GM18951 (cell line): ENCODE data around the gene TRAPPC13.
"Not testable (repeated sequence)": the region's sequence is repeated elsewhere in the genome, so short reads cannot be mapped to it uniquely, and the experiment has no call there.

ENCODE experiments used
- POLR2A ChIP-seq: IDR thresholded peaks from 4 replicates; pipeline ENCODE4 v1.6.1; 2011; ENCODE audit warnings: mild to moderate bottlenecking; ENCODE audit not compliant: insufficient read length, insufficient read depth; ENCODE audit errors: extremely low read depth
- in situ Hi-C: fragments of 300-500 bp; cut with MboI; formaldehyde crosslinking; loops from one replicate; pipeline ENCODE4 v1.12.0; 2022; ENCODE audit warnings: low sequenced_read_pairs, mixed read lengths, inconsistent platforms; ENCODE audit not compliant: unreplicated experiment

The TRAPPC13 gene

DNA sequence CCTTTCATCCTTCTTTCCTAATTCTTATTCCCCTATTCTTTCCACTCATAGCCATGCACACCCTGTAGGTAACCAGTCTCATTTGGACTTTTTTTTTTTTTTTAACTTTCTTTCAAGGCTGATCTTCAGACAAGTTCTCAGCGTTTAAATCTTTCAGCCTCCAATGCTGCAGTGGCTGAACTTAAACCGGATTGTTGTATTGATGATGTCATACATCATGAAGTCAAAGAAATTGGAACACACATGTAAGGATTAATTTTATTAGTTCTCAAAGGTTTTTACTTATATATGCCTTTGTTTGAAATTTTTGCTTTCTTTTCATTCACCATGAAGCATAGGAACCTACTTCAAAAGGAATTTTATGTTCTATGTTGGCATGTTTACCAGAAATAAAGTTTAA is 22.1 kb downstream of the TRAPPC13 start:
- no peak for TF ChIP-seq POLR2A
- in situ Hi-C loops: no loop called here

DNA sequence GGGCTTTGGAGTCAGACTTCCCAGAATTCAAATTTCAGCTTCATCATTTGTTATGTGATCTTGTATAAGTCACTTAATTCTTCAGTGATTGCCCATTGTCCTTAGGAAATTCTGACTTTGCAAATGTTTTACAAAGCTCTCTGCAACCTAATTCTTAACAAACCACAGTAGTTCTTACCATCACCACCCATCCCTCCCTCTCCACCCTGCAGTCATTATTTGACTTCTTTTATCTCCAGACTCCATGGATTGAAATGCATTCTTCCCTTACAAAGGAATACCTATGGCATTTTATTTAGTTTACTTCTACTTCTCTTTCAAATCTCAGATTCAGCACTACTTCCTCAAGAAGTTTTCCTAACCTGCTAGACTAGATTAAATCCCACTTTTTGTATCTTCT is 23.1 kb downstream of the TRAPPC13 start:
- no peak for TF ChIP-seq POLR2A
- in situ Hi-C loops: no loop called here

DNA sequence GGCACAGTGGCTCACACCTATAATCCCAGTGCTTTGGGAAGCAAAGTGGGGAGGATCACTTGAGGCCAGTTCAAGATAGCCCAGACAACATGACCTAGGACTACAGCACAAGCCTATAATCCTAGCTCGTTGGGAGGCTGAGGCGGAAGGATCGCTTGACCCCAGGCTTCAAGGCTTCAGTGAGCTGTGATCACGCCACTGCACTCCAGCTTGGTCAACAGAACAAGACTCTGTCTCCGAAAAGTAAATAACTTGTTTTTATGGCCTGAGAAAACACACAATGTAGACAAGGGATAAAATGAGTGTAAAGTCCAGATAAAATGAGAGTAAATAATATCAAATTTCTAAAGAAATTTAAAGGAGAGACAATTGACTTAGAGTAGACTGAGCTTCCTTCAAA is 26.3 kb downstream of the TRAPPC13 start:
- in situ Hi-C loops: no loop called here
- TF ChIP-seq POLR2A: no peak

DNA sequence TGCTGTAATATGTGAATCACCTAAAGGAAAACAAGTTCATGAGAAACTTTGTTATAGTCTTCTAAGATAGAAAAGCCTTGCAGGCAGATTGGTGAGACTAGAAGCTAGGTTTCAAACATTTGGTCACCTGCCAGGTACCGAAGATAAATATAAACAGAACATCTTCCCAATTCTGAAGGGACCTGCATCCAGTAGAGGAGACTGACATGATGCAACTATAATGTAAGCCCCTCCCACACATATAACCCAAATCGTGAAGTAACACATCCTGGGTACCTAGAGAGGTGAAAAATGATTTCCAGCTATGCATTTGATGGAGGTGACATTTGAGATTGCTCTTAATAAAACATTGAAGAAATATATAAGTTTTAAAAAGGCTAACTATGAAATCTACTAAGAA is 29.9 kb downstream of the TRAPPC13 start:
- TF ChIP-seq POLR2A: no peak
- in situ Hi-C loops: no loop called here

DNA sequence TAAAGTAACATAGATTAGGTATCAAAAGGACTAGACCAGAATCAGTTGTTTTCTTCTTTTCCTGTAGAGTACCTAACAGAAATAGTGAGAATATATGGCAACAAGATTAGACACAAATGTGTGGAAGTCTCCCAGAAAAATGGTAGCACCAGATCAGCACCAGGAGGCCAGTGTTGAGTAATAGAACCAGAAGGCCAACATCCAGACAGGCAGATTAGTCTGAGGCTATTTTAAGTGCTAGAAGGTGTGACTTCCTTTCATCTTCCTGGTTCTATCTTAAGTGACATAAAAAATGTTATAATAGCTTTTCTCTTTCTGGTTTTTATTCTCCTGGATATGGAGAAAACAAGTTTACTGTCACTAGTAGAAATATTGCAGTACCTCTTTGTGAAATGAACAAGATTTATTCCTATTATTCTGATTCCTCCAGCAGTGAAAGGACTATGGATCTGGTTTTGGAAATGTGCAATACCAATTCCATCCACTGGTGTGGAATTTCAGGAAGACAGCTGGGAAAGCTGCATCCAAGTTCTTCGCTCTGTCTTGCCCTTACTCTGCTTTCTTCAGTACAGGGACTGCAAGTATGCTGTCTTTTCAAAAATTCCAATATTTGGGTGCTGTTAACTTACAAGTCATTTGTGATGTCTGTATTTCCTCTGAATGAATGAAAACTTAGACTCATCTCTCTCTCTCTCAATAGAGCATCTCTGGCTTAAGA is 39.1 kb downstream of the TRAPPC13 start:
- in situ Hi-C loops: no loop called here
- no peak for TF ChIP-seq POLR2A

DNA sequence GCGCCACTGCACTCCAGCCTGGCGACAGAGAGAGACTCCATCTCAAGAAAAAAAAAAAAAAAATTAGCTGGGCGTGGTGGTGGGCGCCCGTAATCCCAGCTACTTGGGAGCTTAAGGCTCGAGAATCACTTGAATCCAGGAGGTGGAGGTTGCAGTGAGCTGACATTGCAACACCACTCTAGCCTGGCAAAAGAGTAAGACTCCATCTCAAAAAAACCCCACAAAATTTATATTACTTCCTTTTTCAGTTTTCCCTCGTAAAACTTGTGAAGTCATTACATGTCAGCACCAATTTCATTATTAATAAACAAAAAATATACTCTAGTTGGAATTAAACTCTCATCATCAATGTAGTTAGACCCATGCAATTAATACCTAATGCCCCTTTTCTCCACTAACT is 43.9 kb downstream of the TRAPPC13 start:
- in situ Hi-C loops: no loop called here
- no peak for TF ChIP-seq POLR2A

DNA sequence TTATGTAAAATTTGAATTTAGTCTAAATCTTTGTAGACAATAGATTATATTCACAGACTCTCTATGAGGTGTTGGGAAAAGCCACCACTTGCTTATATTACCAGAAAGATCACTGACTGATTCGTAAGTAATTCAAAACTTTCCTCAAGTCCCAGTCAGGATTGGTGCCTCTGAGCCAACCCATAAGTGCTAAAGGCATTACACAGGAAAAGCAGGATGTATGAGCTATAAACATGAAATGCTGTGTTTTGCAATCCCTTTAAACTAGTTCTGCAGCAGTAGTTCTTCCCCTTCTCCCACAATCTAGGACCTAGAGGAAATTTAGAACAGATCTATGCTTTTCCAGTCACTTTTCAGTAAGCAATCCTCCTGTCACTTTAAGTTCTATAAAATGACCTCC is 48.0 kb downstream of the TRAPPC13 start:
- no peak for TF ChIP-seq POLR2A
- in situ Hi-C loops: no loop called here

DNA sequence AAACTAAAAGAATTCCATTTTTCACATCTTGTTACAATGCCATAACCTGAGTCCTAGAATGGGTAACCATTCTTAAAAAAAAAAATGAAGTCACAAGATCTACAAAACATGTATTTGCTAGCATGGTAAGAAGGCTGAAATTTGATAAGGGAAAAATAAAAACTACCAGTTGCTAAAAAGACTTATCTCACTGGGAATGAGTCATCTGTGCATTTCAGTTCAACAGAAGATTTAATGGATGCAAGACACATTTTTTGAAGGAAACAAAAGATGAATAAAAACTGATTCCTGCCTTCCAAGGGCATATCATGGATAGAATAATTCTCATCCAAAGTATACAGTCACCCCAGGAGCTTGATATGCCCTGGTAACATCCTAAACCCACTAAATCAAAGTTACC is 49.9 kb downstream of the TRAPPC13 start:
- in situ Hi-C loops: no loop called here
- TF ChIP-seq POLR2A: no peak

DNA sequence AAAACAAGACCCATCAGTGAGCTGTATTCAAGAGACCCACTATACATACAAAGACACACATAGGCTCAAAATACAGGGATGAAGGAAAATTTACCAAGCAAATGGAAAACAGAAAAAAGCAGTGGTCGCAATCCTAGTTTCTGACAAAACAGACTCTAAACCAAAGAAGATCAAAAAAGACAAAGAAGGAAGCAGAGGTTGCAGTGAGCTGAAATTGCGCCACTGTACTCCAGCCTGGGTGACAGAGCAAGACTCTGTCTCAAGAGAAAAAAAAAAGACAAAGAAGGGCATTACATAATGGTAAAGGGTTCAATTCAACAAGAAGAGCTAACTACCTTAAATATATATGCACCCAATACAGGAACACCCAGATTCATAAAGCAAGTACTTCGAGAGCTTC is 51.2 kb downstream of the TRAPPC13 start:
- in situ Hi-C loops: not testable (repeated sequence)

DNA sequence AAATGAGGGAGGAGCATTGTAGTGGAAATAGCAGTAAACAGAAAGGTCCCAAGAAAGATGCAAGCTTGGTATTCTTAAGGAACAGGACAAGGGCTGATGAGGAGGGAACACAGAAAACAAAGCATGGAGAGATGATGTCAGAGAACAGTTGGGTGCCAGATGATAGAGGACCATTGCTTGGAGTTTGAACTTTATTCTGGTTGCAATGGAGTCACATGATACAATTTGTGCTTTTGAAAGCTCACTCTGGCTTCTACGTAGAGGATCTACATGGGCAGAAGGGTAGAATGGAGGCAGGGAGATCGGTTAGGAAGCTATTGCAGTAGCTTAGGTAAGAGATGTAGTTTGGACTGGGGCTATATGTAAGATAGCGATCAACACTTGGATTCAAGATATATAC is 57.3 kb downstream of the TRAPPC13 start:
- in situ Hi-C loops: no loop called here
- TF ChIP-seq POLR2A: no peak

DNA sequence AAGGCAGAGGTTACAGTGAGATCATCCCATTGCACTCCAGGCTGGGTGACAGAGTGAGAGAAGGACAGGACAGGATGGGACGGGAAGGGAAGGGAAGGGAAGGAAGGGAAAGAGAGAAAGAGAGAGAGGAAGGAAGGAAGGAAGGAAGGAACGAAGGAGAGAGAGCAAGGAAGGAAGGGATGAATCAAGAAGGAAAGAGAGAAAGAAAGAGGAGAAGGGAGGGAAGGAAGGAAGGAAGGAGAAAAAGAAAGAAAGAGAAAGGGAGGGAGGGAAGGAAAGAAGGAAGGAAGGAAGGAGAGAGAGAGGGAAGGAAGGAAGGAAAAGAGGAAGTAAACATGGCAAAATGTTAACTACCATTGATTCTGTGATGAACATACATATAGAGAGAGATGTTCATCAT is 68.3 kb downstream of the TRAPPC13 start:
- no peak for TF ChIP-seq POLR2A
- in situ Hi-C loops: no loop called here

DNA sequence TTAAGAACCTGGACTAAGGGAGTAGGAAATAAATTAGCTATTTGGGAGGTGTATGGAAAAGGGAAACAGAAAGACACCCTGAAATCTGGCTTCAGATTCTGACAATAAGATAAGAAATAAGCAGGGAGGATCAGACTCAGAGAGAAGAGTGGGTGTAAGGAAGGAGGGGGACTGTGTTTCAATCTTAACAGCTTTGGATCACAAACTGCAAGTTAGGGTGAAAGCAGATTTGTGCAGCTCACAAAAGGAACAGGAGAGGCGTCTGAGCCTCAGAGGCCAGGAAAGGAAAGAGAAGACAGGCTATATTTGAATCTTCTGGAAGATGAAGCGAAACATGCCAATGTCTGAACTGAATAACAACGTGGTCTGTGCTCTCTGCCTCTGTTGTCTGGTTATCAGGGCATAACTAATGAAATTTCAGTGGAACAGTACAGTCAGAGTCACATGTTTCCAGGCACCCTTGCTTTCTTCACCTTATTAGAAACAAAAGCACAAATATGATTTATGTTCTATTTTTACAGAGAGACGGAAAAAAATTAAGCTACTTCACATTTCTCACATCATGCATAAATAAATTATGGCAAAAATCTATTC is 70.4 kb downstream of the TRAPPC13 start:
- in situ Hi-C loops: no loop called here
- TF ChIP-seq POLR2A: no peak

DNA sequence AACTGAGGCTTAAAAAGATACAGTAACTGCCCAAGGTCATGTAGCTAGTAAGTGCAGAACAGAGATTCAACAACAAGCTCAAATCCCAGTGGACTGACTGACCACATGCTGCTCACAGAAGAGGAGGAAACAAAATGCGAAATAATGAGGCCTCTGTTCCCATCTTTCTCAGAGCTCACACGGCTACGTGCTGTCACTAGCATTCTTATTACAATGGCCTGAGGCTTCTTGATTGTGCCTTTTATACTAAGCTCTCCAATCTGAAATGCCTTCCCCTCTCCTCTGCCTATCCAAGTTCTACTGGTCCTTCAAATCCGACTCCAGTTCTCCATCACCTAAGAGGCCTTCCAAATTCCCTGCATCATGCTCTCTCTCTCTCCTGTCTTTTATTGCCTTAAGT is 71.1 kb downstream of the TRAPPC13 start:
- in situ Hi-C loops: no loop called here

DNA sequence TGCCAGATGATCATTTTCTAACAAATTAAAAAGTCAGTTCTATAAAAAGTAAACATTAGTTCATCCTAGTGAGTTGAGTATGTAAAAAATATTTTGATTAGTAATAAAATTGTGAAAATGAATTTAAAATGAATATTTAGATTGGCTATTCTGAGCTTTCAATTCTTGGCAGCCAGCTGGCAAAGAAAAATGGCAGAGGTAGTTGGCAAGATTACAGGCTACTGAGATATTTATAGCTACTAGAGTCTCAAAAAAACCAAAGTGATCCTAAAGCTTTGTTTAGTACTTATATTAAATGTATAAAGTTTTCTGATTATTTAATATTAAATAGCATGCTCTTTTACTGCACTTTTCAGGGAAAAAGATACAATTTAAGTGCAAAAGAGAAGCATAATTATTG is 72.1 kb downstream of the TRAPPC13 start:
- in situ Hi-C loops: no loop called here
- no peak for TF ChIP-seq POLR2A

More for the DNA sequence above, 71.1 kb downstream of the TRAPPC13 start:
- TF ChIP-seq POLR2A: no peak
